Stimulated activated CD4-positive, alpha-beta T cell treated with anti-CD3 and anti-CD28 coated beads, Interleukin-12 subunit alpha, Interleukin-12 subunit beta, amount 100 ng/mL, for 48 hours (primary cell): ENCODE data around the gene KRTAP5-1.

Source experiments
- DNase-seq, 3 donors: peaks; one replicate each; pipeline ENCODE4 v3.0.0-alpha.2; 2020; ENCODE audit warnings: low read depth in 2 of 3, low spot score in 1 of 3

Gene KRTAP5-1

DNA sequence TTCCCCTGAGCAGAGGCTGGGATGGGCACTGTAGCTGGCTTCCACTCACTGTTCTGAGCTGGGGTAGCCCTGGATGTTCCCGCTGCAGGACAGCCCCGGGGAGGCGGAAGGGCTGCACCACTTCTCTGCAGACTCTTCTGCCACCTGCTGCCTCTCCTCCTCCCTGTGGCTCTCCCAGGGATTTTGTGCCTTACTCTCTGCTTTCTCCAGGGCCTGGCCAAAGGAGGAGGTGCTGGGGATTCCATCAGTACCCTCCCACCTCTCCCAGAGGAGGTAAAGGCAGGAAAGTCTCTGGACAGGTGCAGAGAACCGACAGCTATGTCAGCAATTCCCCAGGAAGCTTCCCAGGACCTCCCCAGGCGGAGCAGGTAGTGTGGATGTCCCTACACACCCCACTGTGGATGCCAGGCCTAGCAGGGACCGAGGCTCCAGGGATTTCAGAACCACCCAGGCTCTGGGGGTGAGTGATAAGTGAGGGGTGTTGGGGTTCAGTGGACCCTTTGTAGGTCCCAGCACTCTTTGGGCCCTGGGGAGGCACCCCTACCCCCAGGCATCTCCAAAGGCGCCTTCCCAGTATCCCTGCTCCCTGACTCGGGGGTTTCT, 24.3 kb downstream of the KRTAP5-1 start:
- DNase-seq, result no peak

DNA sequence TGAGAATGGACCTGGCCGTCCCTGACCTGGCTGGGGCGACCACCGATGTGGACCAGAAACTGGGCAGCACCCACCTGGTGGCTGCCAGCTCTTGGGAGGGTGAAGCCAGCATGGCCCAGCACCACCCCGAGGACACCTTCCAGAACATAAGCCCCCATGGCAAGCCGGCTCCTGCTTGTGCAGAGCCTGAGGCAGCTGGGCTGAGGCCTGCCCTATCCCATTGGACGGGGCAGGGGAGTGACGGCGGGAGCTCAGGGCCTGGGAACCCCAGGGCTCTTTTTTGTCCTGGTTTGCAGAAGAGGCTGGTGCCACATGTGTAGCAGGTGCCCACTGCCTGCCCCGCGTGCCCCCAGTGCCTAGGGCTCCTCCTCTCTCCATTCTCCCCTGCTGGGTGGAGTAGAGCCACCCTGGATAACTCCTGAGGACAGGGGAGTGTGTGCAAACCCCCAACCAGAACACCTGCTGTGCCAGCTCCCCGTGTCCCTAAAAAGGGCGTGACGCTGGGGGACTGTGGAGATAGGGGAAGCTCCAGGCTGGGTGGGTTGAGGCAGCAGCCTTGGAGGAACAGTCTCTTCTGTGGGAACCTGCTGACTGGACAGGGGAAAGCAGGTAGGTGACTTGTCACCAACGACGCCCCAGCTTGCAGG, 25.0 kb downstream of the KRTAP5-1 start:
- no peak for DNase-seq

DNA sequence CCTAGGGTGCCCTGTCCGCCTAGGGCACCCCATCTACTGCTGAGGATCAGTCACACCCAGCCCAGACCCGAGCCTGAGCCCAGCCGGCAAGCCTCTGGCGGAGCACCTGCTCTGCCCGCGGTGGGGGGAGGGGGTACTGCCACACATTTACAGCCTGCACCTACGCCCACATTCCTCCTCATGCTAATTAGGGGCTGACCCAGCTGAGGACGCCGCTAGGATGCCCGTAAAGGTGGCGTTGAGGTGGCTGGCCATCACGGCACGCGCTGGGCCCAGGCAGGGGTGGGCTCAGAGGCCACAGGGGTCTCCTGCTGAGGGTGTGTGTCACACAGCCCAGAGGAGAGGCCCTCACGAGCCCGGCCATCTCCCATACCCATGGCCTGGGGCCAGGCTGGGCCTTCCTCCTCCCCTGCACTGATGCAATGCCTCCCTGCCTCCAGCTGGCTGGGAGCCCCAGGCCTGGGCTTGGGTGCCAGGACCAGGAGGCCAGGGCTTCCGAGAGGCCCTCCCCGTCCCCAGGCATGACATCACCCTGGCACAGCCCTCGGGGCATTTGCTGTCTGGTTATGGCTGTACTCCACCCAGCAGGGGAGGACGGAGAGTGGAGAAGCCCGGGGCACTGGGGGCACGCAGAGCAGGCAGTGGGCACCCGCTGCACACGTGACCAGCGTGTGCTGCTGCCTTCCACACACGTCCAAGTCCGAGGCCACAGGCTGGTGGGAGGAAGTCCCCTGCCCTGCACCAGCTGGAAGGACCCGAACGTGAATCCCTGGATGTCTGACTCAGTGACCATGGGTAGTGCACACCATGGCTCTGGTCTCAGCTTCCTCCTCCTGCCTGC, 25.8 kb downstream of the KRTAP5-1 start:
- DNase-seq, result no peak

DNA sequence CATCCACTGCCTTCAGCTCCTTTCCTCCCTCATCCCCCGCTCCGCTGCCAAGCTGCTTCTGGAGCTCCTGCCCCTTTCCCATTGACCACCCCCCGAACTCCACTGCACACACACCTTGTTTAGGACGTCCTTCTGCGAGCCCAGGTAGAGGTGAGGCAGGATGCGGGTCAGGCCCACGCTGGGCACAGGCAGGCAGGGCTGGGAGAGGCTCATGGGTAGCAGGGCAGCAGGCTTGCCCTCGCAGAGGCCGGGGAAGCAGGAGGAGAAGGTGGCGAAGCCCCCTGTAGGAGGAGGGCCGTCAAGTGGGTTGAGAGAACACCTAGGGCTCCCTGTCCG, 26.3 kb downstream of the KRTAP5-1 start:
- DNase-seq, result no peak

DNA sequence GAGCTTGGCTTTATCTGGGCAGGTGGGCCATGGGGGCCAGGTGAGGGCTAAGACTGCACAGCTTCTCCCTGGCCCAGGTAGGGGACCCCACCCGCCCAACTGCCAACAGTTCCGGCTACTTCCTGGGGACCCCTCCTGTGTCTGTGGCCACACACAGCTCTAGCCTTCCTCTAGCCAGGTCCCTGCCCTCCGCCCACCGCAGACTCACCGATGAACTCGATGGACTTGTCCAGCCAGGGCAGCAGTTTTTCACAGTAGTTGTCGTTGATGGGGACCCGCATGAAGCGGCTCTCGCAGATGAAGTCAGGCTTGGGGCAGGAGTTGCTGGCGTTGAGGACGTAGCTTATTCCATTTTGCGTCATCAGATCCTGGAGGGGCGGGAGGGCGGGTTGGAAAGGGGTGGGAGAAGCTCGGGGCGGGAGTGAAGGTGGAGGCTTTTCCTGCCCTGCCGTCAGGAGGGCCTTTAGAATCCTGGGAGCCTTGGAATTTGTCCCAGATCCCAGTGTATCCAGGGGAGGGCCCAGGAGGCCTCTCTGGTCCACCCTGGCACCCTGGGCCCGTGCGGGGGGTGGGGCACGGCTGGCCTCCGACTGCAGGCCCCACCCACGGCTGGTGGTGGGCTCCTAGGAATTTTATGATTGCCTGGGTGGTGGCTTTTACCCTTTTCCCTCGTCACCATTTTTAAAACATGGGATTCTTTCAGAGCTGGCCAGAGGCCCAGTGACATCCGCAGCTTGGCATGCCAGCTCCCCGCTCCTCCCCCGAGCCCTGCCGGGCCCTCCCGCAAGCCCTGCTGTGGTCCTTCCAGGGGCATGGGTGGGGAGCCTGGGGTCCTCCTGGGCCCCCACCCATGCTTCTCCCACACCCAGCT, 26.9 kb downstream of the KRTAP5-1 start:
- no peak for DNase-seq

DNA sequence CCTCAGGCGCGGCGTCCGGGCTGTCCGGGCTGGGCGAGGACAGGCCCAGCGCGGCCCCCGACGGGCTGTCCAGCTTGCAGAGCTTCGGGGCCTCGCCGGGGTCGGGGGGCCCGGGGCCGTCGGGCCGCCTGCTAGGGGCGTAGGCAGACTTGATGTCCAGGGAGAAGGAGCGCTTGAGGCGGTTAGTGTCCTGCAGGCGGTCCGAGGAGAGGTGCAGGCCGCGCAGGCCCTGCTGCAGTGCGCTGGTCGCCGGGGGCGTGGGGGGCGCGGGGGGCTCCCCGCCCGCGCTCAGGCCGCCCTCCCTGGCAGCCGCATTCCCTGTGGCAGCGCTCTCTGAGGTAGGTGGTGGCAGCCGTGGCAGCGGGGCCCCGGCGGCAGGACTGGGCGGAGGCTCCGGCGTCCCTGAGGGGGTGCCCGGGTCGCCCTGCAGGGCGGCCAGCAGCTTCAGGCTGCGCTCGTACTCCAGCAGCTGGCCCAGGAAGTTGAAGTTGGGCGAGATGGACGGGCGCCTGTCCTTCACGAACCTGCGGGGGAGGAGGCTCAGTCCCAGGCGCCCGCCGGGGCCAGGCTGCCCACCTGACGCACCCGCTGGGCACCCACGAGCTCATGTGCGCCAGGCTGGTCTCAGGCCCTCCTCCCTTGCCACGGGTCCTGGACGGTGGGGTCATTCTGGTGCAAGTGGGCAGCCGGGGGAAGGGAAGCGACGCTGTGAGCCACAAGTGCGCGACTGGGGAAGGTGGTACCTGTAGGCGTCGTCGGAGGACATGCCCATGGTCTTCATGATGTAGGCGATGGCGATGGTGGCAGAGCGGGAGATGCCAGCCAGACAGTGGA, 27.8 kb downstream of the KRTAP5-1 start:
- no peak for DNase-seq

DNA sequence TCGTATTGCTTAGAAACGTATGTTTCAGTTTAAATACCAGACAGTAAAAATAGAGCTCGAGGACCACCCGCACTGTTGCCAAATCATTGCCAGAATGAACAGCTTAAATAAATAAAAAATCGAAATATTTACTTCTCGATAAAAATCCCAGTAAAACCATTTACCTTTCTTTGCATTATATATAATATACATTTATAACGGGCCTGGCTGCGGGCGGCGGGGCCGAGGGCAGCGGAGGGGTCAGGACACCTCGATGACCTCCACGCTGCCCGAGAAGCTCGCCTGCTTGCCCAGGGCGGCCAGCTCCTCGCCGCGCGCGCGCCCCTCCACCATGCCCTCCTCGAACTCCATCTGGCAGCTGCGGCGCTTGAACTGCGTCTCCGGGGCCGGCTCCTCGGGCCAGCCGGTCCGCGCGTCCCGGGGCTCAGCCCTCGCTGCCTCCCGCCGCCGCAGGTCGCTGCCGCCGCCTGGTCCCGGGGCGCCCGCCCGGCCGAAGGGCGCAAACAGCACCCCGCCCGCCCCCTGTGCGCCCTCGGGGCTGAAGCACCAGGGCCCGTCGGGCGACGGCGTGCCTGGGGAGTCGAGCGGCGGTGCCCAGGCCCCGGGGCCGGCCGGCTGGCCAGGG, 28.7 kb downstream of the KRTAP5-1 start:
- DNase-seq, result no peak

DNA sequence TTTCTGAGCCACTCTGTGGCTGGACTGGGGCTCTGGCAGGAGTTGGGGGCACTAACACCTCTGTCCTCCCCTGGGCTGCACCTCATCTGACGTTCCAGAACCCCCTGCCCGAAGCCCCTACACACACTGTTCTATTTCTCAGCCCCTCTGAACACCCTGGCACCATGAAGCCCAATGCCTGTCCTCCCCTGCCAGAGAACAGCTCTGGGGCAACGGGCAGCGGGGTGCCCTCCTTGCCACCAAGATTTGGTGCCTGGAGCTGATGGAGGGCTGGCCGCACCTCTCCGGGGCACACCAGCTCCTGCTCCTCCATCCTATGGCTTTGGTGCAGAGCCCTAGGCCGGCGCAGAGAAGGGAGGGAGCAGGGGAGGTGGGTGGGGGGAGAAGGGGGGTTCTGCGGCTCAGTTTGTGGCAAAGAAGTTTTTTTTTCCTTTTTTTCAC, 29.4 kb downstream of the KRTAP5-1 start:
- no peak for DNase-seq

DNA sequence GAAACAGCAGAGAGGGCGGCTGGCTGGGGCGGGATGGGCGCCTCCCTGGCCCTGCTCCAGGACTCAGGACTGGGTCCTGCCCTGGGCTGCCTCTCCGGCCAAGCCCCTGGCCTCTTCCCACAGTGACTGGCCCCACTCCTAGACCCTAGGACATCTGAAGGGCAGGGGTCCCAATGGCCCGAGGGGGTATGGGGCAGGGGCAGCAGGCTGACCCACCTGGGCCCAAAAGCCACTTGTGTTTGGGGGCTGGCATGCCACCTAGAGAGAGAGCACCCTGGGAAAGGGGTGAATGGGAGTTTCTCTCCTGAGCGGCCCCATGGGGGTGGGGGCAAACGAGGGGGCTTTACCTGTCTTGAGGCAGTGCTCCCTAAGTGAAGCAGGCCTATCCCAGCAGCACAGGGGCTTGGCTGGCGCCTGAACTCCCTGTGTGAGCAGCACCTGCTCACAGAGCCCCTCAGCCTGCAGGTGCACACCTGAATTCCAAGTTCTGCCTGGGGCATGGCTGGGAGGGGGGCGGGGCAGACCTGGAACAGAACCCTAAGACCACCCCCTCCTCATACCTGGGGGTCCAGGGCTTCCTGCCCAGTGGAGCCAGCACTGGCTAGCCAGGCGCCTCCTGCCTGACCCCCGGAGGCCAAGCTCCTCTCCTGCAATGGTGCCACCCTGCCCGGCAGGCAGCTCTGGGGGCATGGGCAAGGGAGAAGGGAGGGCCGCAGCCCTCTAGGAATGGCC, 29.9 kb downstream of the KRTAP5-1 start:
- DNase-seq, result no peak

DNA sequence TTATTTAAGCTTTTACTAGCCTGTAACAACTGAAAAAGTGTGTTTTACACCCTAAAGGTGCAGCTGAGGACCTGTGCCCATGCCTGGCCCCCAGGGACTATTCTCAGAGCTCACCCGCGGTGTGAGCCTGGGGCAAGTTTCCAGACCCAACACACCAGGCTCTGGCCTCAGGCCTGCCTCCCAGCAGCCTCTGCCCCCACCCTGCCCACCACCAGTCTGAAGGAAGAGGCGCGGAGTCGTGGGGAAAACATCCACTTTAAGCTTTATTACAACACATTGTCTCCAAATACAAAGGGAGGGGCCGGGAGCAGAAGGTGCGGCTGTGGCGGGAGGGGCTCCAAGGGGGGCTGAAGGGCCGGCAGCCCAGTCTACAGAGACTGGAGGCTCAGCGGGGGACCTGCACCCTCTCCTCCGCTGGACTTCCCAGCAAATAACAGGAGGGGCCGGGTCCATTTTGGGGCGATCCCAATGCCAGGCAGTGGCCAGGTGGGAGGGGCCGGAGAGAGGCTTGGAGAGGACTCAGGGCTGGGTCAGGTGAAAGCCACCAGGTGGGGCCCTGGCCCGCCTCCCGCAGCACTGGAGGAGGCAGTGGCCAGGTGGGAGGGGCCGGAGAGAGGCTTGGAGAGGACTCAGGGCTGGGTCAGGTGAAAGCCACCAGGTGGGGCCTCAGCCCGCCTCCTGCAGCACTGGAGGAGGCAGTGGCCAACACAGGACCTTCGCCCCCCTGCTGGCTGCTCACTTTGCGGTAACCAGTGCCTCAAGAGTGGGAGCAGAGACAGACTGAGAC, 31.1 kb downstream of the KRTAP5-1 start:
- DNase-seq, result no peak

DNA sequence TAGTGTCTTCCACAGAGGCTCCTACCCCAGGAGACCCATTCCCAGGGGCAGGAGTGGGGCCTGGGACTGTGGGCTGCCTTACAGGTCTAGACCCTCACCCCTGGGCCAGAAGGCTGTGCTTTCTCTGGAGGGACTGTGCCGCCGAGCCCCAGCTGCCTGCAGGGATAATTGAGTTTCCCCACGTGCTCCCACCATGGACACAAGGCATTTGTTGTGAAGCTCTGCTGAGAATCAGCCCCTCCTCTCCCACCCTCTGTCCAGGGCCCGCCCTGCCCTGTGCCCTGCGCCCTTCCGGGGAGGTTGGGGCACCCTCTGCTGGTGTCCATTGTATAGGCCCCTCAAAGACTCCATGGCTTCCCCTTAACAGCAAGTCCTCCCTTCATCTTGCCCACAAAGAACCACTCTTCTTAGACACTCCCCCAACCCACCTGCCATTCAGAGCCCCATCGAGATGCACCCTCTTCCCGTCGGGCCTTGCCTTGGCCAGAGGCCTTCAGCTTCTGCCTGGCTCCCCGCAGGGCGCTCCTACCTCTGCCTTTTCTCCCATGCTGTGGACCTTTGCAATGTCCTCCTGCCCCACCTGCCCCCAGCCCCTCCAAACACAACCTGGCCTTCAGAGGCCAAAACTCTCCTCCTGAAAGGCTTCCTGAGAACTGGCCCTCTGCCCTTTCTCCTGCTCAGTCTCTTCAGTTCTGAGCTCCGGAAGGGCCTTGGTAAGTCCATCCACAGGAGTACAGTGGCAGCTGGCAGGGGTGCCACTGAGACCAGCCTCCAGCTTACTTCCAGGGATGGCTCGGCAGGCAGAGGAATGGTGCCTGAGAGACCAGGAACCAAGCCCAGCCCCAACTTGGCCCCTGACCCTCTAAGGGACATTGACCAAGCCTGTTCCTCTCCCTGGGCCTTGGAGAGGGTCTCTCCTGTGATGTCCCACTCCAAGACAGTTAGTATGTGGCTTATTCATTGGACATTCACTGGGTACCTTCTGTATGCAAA, 35.4 kb downstream of the KRTAP5-1 start:
- no peak for DNase-seq

DNA sequence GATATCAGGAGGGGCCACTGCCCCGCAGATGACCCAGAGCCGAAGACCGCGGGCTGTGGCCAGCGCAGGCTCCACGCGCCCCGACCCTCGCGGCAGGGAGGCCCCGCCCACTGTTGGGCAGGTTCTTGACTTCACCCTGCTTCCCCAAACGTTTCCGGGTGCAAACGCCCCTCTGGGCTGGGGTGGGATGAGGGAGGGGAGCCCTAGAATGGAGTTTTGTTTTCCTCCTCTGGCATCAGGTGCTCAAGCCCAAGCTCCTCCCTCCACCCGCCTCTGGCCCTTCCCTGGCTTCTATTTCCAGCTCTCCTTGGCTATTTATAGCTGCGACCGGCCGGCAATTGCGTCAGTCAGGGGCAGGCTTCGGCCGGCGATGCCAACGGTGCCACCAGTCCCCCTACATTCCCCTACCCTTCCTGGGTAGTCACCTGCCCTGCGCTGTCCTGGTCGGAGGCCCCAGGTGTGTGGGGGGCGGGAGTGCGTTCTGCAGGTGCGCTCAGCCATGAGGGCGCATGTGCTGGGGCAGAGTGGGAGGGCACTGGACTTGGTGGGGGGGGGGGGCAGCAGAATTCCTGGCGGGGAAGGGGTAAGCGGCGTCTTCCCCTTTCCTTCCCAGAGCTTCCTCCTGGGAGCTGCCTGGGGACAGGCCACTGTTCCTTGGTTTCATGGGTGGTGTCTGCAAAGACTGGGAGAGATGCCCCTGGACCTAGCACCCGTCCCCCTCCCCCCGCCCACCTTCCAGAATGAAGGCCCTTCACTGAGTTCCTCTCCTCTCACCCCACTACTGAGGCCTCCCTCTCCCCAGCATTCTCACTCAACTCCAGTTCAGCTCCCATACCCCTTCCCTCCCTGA, 36.6 kb downstream of the KRTAP5-1 start:
- no peak for DNase-seq

DNA sequence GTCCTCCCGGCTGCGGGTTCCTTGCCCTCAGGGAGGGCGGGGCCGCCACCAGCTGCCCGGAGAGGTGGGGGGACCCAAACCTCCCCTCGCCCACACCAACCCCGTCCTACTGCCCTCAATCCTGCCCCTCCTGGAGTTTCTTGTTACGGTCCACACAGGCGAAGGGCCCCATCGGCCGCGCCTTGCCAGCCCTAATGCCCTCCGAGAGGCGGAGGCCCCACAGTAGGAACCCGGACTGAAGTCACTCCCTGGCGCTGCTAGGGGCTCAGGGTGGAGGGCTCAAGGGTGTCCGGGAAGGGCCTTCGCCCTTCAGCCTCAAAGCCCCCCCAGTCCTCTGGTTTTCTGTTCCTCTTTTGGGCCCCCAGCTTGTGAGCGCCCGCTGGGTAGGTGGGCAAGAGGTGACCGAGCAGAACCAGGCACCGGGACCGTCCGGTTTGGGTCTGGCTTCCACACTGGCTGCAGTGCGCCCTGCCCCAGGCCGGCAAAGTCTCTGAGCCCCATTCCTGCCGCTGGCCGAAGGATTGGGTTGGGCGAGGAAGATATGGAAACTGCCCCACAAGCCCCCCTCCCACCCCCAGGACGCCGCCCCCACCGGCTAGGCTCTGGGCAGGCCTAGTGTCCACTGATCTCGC, 37.5 kb downstream of the KRTAP5-1 start:
- no peak for DNase-seq

DNA sequence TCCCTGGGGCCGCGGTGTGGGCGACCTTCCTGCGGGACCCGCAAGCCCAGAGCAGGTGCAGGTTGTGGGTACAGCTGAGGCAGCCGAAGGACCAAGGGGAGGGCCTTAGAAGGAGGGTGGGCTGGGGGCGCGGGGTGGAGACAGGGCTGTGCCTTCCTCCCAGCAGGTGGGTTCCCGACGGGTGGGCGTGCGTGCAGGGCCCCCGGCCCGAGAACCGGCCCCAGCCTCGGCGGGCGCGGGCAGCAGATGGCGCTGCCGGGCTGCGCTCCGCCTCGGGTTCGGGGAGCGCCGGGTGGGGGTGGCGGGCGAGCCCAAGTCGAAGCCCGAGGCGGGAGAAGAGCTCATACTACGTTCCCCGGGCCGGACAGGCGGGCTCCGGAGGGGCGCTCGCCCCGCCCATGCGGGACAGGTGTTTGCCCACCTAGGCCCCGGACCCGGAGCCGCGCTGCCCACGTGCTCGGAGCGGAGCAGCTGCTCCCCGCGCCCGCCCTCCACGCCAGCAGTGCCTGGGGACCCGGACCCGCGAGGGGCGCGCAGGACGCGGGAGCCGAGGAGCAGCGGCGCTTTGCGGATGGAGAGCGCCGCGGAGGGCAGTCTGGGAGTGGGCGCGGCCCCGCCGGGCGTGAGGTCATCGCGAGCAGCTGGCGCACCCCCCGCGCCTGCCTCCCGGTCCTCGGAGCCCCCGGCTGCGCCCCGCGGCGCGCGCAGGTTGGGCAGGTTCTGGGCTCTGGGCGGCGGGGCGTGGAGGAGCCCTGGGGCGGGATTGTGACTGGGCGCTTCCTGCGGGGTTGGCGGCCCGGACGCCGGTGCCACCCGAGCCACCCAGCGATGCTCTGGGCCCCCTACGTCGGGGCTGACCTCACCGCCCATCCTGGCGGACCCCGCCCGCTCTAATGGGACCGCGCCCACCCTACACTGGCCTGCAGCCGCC, 38.3 kb downstream of the KRTAP5-1 start:
- DNase-seq, result peak in 2 of 3 donors; percentile 21 to 36

DNA sequence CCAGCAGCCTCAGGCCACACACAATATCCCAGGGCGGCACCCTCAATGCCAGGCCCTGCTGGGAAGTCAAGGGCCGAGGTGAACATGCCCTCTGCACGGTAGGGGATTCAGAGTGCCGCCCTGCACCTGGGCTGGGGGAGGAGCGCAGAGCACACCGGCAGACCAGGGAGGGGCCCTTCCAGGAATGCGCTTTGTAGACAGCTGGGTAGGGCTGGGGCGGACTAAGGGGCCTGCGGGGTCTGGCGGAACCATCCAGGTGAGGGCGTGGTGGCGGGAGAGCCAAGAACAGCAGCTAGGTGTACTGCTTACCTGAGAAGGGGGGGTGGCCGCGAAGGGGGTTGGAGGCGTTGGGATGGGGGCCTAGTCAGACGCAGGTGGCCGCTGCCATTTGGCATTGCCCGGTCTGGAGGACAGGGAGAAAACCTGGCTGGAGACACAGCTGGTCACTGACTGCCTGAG, 39.0 kb downstream of the KRTAP5-1 start:
- no peak for DNase-seq
